Left forelimb (tissue), 1 donor: ENCODE results near the gene TEX54.
A peak's percentile ranks its signal among the peaks of the same experiment; 100 is the strongest.
"Not testable (repeated sequence)": the region's sequence is repeated elsewhere in the genome, so short reads cannot be mapped to it uniquely, and the experiment has no call there.

Experiments
- DNase-seq: peaks from one replicate; pipeline ENCODE4 v3.0.0-alpha.2; 2018; ENCODE audit warnings: low spot score

Gene TEX54

GRCh38 chr11:62832336-62833234, at the start of gene TEX54:
TEX54 (minus strand) TSS chr11:62832841.
- DNase-seq: no peak

GRCh38 chr11:62882431-62882749, 49.7 kb upstream of the TEX54 start:
- no peak for DNase-seq

- peak; percentile 91 for DNase-seq
These were observed 49.2 kb upstream of the TEX54 start for GRCh38 chr11:62881579-62882430.

GRCh38 chr11:62880803-62881578, 48.4 kb upstream of the TEX54 start, which contains the start of gene SLC3A2:
SLC3A2 (plus strand) TSS chr11:62880896; CDS start chr11:62881024, 128 bp downstream.
- DNase-seq: peak; percentile 94

- DNase-seq: no peak
These were observed 47.7 kb upstream of the TEX54 start for GRCh38 chr11:62880231-62880802.

GRCh38 chr11:62879235-62879978, 46.8 kb upstream of the TEX54 start:
- no peak for DNase-seq

GRCh38 chr11:62876712-62877111, 44.1 kb upstream of the TEX54 start:
- DNase-seq: no peak

- no peak for DNase-seq
These were observed 43.2 kb upstream of the TEX54 start for GRCh38 chr11:62875698-62876478.

GRCh38 chr11:62874851-62875250, 42.2 kb upstream of the TEX54 start:
- no peak for DNase-seq

- no peak for DNase-seq
These were observed 33.0 kb upstream of the TEX54 start for GRCh38 chr11:62865635-62866034.

- DNase-seq: no peak
These were observed 31.2 kb upstream of the TEX54 start for GRCh38 chr11:62863687-62864335.

- not testable (repeated sequence) for DNase-seq
These were observed 29.0 kb upstream of the TEX54 start for GRCh38 chr11:62861564-62862192.

- no peak for DNase-seq
These were observed 28.4 kb upstream of the TEX54 start for GRCh38 chr11:62860835-62861563.

GRCh38 chr11:62859281-62859703, 26.7 kb upstream of the TEX54 start:
- DNase-seq: not testable (repeated sequence)

GRCh38 chr11:62858201-62858600, 25.6 kb upstream of the TEX54 start:
- DNase-seq: no peak

- DNase-seq: no peak
These were observed 24.9 kb upstream of the TEX54 start for GRCh38 chr11:62857541-62857982.

- no peak for DNase-seq
These were observed 23.8 kb upstream of the TEX54 start for GRCh38 chr11:62856333-62856895.
